B cell (primary cell): ENCODE results near the gene ELF3. TPM values are rescaled to one million over a fixed set of nuclear protein-coding genes. Genes with fewer than 3 reads are reported as not detected.
"Not testable (repeated sequence)": the region's sequence is repeated elsewhere in the genome, so short reads cannot be mapped to it uniquely, and the experiment has no call there.

ENCODE experiments used
- ATAC-seq: fragments of 200-7000 bp; cut with Tn5 transposase; one replicate; pipeline ENCODE4 v1.10.0; 2021; ENCODE audit warnings: low read depth, mild to moderate bottlenecking, moderate number of reproducible peaks, moderate library complexity
- CTCF ChIA-PET: fragments of 350-600 bp; sonication (Branson Sonifier 250); formaldehyde crosslinking; loops from one replicate; lab custom pipeline; 2021; ENCODE audit warnings: antibody characterized with exemption, inconsistent platforms; lab: Charles Lee
- POLR2A ChIA-PET: fragments of 350-600 bp; sonication (Branson Sonifier 250); formaldehyde crosslinking; loops from one replicate; lab custom pipeline; 2021; ENCODE audit warnings: antibody characterized with exemption; lab: Charles Lee
- DNase-seq: peaks from one replicate; pipeline ENCODE4 v3.0.0; 2013
- H2AFZ ChIP-seq: 2 replicates; pipeline ENCODE4 v1.6.1; 2012; ENCODE audit warnings: mild to moderate bottlenecking, low read depth, low read length; ENCODE audit not compliant: insufficient read depth, poor library complexity, severe bottlenecking
- H3K27ac ChIP-seq, 2 donors: 1 replicate in 1 of 2; 2 replicates in 1 of 2; pipeline ENCODE4 v1.5.1; 2012 to 2013; ENCODE audit warnings: low read length in 2 of 2, mild to moderate bottlenecking in 2 of 2, moderate library complexity in 1 of 2
- H3K27me3 ChIP-seq, 4 experiments: fragments of 200-600 bp in 1 of 4; sonication (generic) in 1 of 4; replicated peaks in 1 of 4; 1 replicate in 2 of 4; 2 replicates in 2 of 4; pipeline versions ENCODE4 v1.6.1 to v1.7.0; 2013 to 2016; ENCODE audit warnings: low read length in 3 of 4, mild to moderate bottlenecking in 2 of 4, mixed read lengths in 1 of 4, moderate library complexity in 1 of 4; ENCODE audit not compliant: insufficient read depth in 4 of 4, control insufficient read depth in 3 of 4; ENCODE audit errors: control extremely low read depth in 1 of 4
- H3K36me3 ChIP-seq, 2 experiments: replicated peaks in 1 of 2; 1 replicate in 1 of 2; 2 replicates in 1 of 2; pipeline versions ENCODE4 v1.6.1 to v1.7.1; 2013; ENCODE audit warnings: low read length in 1 of 2; ENCODE audit not compliant: insufficient read depth in 2 of 2, control insufficient read depth in 1 of 2; ENCODE audit errors: control extremely low read depth in 1 of 2, extremely low read depth in 1 of 2
- H3K4me1 ChIP-seq, 2 donors: fragments of 200-600 bp in 1 of 2; sonication (generic) in 1 of 2; 1 replicate in 1 of 2; 2 replicates in 1 of 2; pipeline versions ENCODE4 v1.5.1 to v1.6.1; 2013 to 2017; ENCODE audit warnings: low read length in 2 of 2; ENCODE audit not compliant: control insufficient read depth in 2 of 2, insufficient read depth in 2 of 2
- H3K4me2 ChIP-seq: replicated peaks from 2 replicates; pipeline ENCODE3; 2012; ENCODE audit warnings: mild to moderate bottlenecking, low read depth, low read length; ENCODE audit not compliant: poor library complexity, severe bottlenecking
- H3K4me3 ChIP-seq, 5 experiments: fragments of 200-600 bp in 1 of 5; sonication (generic) in 1 of 5; 1 replicate in 3 of 5; 2 replicates in 2 of 5; pipeline versions ENCODE4 v1.5.1 to v1.7.0; 2011 to 2016; ENCODE audit warnings: low read length in 4 of 5, mild to moderate bottlenecking in 4 of 5, low read depth in 2 of 5, control low read depth in 1 of 5, moderate library complexity in 1 of 5; ENCODE audit not compliant: insufficient read depth in 1 of 5; ENCODE audit errors: control extremely low read depth in 1 of 5, extremely low read depth in 1 of 5
- H3K79me2 ChIP-seq: fragments of 200-600 bp; sonication (generic); one replicate; pipeline ENCODE4 v1.6.0; 2016; ENCODE audit warnings: low read length; ENCODE audit not compliant: control insufficient read depth, insufficient read depth
- H3K9ac ChIP-seq: fragments of 200-600 bp; sonication (generic); 2 replicates; pipeline ENCODE4 v1.6.1; 2017; ENCODE audit warnings: mild to moderate bottlenecking, low read length, moderate library complexity
- H3K9me3 ChIP-seq, 3 donors: one replicate each; pipeline versions ENCODE4 v1.6.1 to v1.7.1; 2013; ENCODE audit warnings: low read length in 2 of 3; ENCODE audit not compliant: control insufficient read depth in 2 of 3, insufficient read depth in 1 of 3; ENCODE audit errors: control extremely low read depth in 1 of 3
- H4K20me1 ChIP-seq: 2 replicates; pipeline ENCODE4 v1.6.0; 2012; ENCODE audit warnings: mild to moderate bottlenecking, low read length; ENCODE audit not compliant: insufficient read depth, control insufficient read depth, poor library complexity, severe bottlenecking
- H3K27ac Mint-ChIP-seq: one replicate; pipeline ENCODE4 v1.8.0; 2021; ENCODE audit warnings: mixed read lengths
- H3K27me3 Mint-ChIP-seq: one replicate; pipeline ENCODE4 v1.8.0; 2021; ENCODE audit warnings: mixed read lengths
- H3K4me1 Mint-ChIP-seq: one replicate; pipeline ENCODE4 v1.8.0; 2021; ENCODE audit warnings: mixed read lengths
- H3K4me3 Mint-ChIP-seq: one replicate; pipeline ENCODE4 v1.8.0; 2021; ENCODE audit warnings: mixed read lengths
- H3K9me3 Mint-ChIP-seq: one replicate; pipeline ENCODE4 v1.8.0; 2022; ENCODE audit warnings: mixed read lengths; ENCODE audit not compliant: insufficient read depth
- EZH2 ChIP-seq: IDR thresholded peaks from 2 replicates; pipeline ENCODE4 v1.6.1; 2012; ENCODE audit warnings: borderline replicate concordance, low read depth, mild to moderate bottlenecking, moderate library complexity, low read length; ENCODE audit not compliant: insufficient read depth, poor library complexity, severe bottlenecking
- WGBS: methylation state at CpG from one replicate; pipeline ENCODE4 v1.1.5; 2013; ENCODE audit warnings: missing lambda C conversion rate; ENCODE audit not compliant: insufficient coverage; 5-methylcytosine and 5-hydroxymethylcytosine counted together
- intact Hi-C: fragments of 100-400 bp; cut with micrococcal nuclease; formaldehyde crosslinking; loops from one replicate; pipeline ENCODE4 v1.10.0; 2022
- polyA minus RNA-seq: library from RNA; depleted of rRNA, polyadenylated mRNA; stranded (reverse); fragments of >200 nt; gene quantifications from 2 replicates; pipeline ENCODE4 v1.2.3, GENCODE V29; 2012
- polyA plus RNA-seq: library from polyadenylated mRNA; depleted of rRNA; stranded (reverse); fragments of >200 nt; gene quantifications from 2 replicates; pipeline ENCODE4 v1.2.3, GENCODE V29; 2012
- total RNA-seq, 2 donors: library from RNA; stranded (reverse); fragments of 120-200 nt in 1 of 2; gene quantifications; 1 replicate in 1 of 2; 2 replicates in 1 of 2; pipeline versions ENCODE4 v1.2.3 to v1.2.4, GENCODE V29; 2013 to 2022

Gene ELF3
- 1.5 and 1.6 TPM in 2 replicates for total RNA-seq
- 0.35 TPM for total RNA-seq (2013)
- polyA plus RNA-seq, result 1.6 and 4.0 TPM in 2 replicates
- 1.3 and 1.4 TPM in 2 replicates for polyA minus RNA-seq

DNA sequence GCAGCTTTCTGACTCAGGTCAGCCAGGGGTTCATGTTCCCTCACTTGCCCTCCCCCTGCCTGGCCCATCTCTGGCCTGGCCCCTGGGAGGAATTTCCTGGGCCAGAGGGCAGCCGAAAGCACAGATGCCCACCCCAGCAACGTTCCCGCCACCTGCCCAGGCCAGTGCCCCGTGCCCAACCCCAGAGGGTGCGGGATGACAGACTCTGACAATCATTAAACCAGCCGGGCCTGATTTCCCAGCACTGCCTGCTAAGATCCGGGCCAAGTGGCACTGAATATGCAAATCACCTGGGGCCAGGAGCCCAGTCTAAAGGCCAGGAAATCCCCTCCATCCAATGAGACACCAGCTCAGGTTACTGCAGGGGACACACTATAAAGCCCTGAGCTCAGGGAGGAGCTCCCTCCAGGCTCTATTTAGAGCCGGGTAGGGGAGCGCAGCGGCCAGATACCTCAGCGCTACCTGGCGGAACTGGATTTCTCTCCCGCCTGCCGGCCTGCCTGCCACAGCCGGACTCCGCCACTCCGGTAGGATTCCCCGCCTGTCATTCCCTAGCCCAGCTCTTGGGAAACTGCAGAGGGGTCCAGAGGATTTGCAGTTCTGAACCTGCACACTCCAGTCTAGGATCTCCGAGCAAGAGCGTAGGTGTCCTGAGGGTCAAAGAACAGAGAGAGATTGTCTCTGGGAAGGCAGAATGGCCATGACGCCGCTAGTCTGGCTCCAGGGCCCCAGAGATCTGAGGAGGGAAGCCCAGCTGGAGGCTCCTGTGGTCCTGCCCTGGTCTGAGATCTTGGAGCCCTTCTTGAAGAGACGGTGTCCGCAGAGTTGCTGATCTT is at the start of gene ELF3:
ELF3 (plus strand) TSS at position 408 of the 836 bp plus-strand sequence. CDS start 550 bp downstream, outside the sequence.
- Histone ChIP-seq H3K9me3 (no peaks in the 10 kb centered on the region), H2AFZ (no peak within 1 kb of the TSS), H3K27ac (no peak within 1 kb of the TSS), H3K36me3 (peaks cover 0 to 7% of the 10 kb centered on the region in 2 experiments), H3K79me2 (no peaks in the 10 kb centered on the region), H3K9ac (no peak within 1 kb of the TSS), H3K4me3 (no peak within 1 kb of the TSS), H3K4me2 (no peak within 1 kb of the TSS), H3K27me3 (no peaks in the 10 kb centered on the region), H4K20me1 (no peaks in the 10 kb centered on the region), H3K4me1 (peaks cover 0 to 7% of the 10 kb centered on the region in 2 donors)
- ChIA-PET POLR2A (no interaction called here), CTCF (interaction anchor here (0.9 kb wide), 1 partner anchor 125 kb away, joined by 3 read pairs; no protein-coding TSS in a partner anchor)
- H3K27me3 Mint-ChIP-seq, result no peaks in the 10 kb centered on the region
- no peak for TF ChIP-seq EZH2
- H3K9me3 Mint-ChIP-seq, result no peaks in the 10 kb centered on the region
- H3K4me3 Mint-ChIP-seq, result no peak within 1 kb of the TSS
- DNase-seq (no peak), ATAC-seq (no peak)
- WGBS, result 88% methylated on average over 22 of the region's 24 CpGs
- intact Hi-C loops, result loop anchor here (5.0 kb wide), 1 partner anchor 707 kb away; no protein-coding TSS in a partner anchor
- no peak within 1 kb of the TSS for H3K27ac Mint-ChIP-seq
- H3K4me1 Mint-ChIP-seq, result peaks cover 2% of the 10 kb centered on the region

DNA sequence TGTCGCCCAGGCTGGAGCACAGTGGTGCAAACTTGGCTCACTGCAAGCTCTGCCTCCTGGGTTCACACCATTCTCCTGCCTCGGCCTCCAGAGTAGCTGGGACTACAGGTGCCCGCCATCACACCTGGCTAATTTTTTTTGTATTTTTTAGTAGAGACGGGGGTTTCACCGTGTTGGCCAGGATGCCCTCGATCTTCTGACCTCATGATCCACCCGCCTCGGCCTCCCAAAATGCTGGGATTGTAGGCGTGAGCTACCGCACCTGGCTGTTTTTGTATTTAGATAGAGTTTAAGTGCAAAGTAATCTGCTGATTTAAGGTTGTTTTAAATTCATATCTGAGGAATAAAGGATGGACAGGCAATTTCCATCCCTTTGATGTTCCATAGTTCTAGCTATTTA is 48.0 kb upstream of the ELF3 start:
- H3K27me3 ChIP-seq, ATAC-seq, H3K4me1 ChIP-seq, intact Hi-C loops, H3K4me3 ChIP-seq, H3K9me3 Mint-ChIP-seq, H2AFZ ChIP-seq, DNase-seq, H3K4me2 ChIP-seq, H3K9ac ChIP-seq, H3K4me3 Mint-ChIP-seq, H3K27ac ChIP-seq, H3K27me3 Mint-ChIP-seq, H4K20me1 ChIP-seq, H3K27ac Mint-ChIP-seq, H3K4me1 Mint-ChIP-seq, H3K9me3 ChIP-seq: not testable (repeated sequence)
- CTCF ChIA-PET, result interaction anchor here (1.2 to 1.3 kb wide), 2 partner anchors 11 to 67 kb away, joined by 3 read pairs; no protein-coding TSS in a partner anchor
- POLR2A ChIA-PET, result interaction anchor here (0.7 kb wide), 1 partner anchor 163 kb away, joined by 4 read pairs; no protein-coding TSS in a partner anchor
- H3K36me3 ChIP-seq, result peaks cover 17 to 53% of the 10 kb centered on the region in 2 experiments
- H3K79me2 ChIP-seq, result peaks cover 21% of the 10 kb centered on the region
- 95% methylated on average over 10 of the region's 10 CpGs for WGBS
